Stimulated activated CD4-positive, alpha-beta T cell treated with anti-CD3 and anti-CD28 coated beads, Interleukin-1b, Interleukin-23, amount 100 ng/mL, for 24 hours (primary cell): ENCODE results near the gene BHLHE23.

Source experiments
- DNase-seq, 4 experiments: peaks; one replicate each; pipeline ENCODE4 v3.0.0-alpha.2; 2020; ENCODE audit warnings: low read depth in 4 of 4, low spot score in 1 of 4

BHLHE23 gene

GRCh38 chr20:63026582-63027165 is 19.9 kb upstream of the BHLHE23 start:
- no peak for DNase-seq

GRCh38 chr20:63025534-63026331 is 19.0 kb upstream of the BHLHE23 start:
- DNase-seq: no peak

- no peak for DNase-seq
Measured at GRCh38 chr20:63024573-63025392, 18.0 kb upstream of the BHLHE23 start.

- no peak for DNase-seq
Measured at GRCh38 chr20:63023936-63024571, 17.3 kb upstream of the BHLHE23 start.

GRCh38 chr20:63023071-63023935 is 16.5 kb upstream of the BHLHE23 start:
- DNase-seq: no peak

- no peak for DNase-seq
Measured at GRCh38 chr20:63022501-63022900, 15.7 kb upstream of the BHLHE23 start.

- DNase-seq: no peak
Measured at GRCh38 chr20:63021356-63022321, 14.9 kb upstream of the BHLHE23 start.

GRCh38 chr20:63020681-63021080 is 13.9 kb upstream of the BHLHE23 start:
- DNase-seq: no peak

GRCh38 chr20:63017826-63018411 is 11.2 kb upstream of the BHLHE23 start:
- DNase-seq: no peak

GRCh38 chr20:63017076-63017825 is 10.5 kb upstream of the BHLHE23 start:
- DNase-seq: no peak

GRCh38 chr20:63016514-63017075 is 9.8 kb upstream of the BHLHE23 start:
- DNase-seq: no peak

- no peak for DNase-seq
Measured at GRCh38 chr20:63015662-63016361, 9.0 kb upstream of the BHLHE23 start.

- no peak for DNase-seq
Measured at GRCh38 chr20:63015147-63015661, 8.4 kb upstream of the BHLHE23 start.

GRCh38 chr20:63014710-63015109 is 7.9 kb upstream of the BHLHE23 start:
- DNase-seq: no peak

- DNase-seq: no peak
Measured at GRCh38 chr20:63014287-63014686, 7.5 kb upstream of the BHLHE23 start.

GRCh38 chr20:63013207-63013606 is 6.4 kb upstream of the BHLHE23 start:
- DNase-seq: no peak

- no peak for DNase-seq
Measured at GRCh38 chr20:63011798-63012197, 5.0 kb upstream of the BHLHE23 start.
